Measurements from ENCODE around the gene FNDC11. TPM values are rescaled to one million over a fixed set of nuclear protein-coding genes. Genes with fewer than 3 reads are reported as not detected.

Gene FNDC11
- total and polyA plus RNA-seq, 4 donors: under 0.01 to 0.01 TPM; not detected in 2

- no peaks in the 10 kb centered on the region for H3K27me3 ChIP-seq (ENCODE audit: control insufficient read depth in 4 of 4, insufficient read depth in 4 of 4, low read length in 3 of 4)
- H3K36me3 ChIP-seq (ENCODE audit: control insufficient read depth in 4 of 4, insufficient read depth in 3 of 4, low read depth in 1 of 4, low read length in 3 of 4): peaks cover 7 to 38% (median 16%) of the 10 kb centered on the region in 4 donors
- no peaks in the 10 kb centered on the region for H3K4me1 ChIP-seq (ENCODE audit: control insufficient read depth in 4 of 4, insufficient read depth in 4 of 4, low read length in 3 of 4)
- WGBS: 89% methylated on average over 3 of the region's 3 CpGs
- H3K9me3 ChIP-seq (ENCODE audit: control insufficient read depth in 4 of 4, low read length in 3 of 4): no peaks in the 10 kb centered on the region
- H3K4me3 ChIP-seq (ENCODE audit: low read depth in 1 of 3, low read length in 3 of 3): no peak overlapping the region
- H3K9ac ChIP-seq (ENCODE audit: low read depth in 1 of 2, low read length in 2 of 2): no peak overlapping the region
- no peak for DNase-seq (ENCODE audit: low spot score)
- no peak for TF ChIP-seq HNF4A (conservative IDR thresholded peaks at IDR 0.05)
- TF ChIP-seq ZBTB33 (IDR thresholded peaks at IDR 0.05): no peak
- H3K27ac ChIP-seq (ENCODE audit: low read depth in 1 of 2, low read length in 2 of 2): no peak overlapping the region
Measured at GRCh38 chr20:63602321-63602720, 48.4 kb downstream of the FNDC11 start.

Other genes with a start within 250 kb of the FNDC11 start
- gene CHRNA4, start 192.8 kb upstream of the FNDC11 start, total RNA-seq: 10 to 100 TPM in 1 of 2 donors, not detected in 1; 23.3 TPM
- 1 to 10 TPM; 3.2 to 6.4 TPM for gene CHRNA4, start 192.8 kb upstream of the FNDC11 start, polyA plus RNA-seq
- gene KCNQ2, start 81.5 kb upstream of the FNDC11 start, total RNA-seq: not detected
- not detected for gene KCNQ2, start 81.5 kb upstream of the FNDC11 start, polyA plus RNA-seq
- under 1 TPM in 1 of 2 donors, not detected in 1; 0.05 TPM for gene EEF1A2, start 55.1 kb upstream of the FNDC11 start, total RNA-seq
- under 1 TPM in 1 of 2 donors, not detected in 1; 0.12 TPM for gene EEF1A2, start 55.1 kb upstream of the FNDC11 start, polyA plus RNA-seq
- 10 to 100 TPM; 25.1 to 25.5 TPM for gene PPDPF, start 33.4 kb upstream of the FNDC11 start, total RNA-seq
- gene PPDPF, start 33.4 kb upstream of the FNDC11 start, polyA plus RNA-seq: 100 to 1,000 TPM in 1 of 2 donors, 1 to 10 TPM in 1; 8.3 to 196 TPM
- gene PTK6, start 16.8 kb upstream of the FNDC11 start, total RNA-seq: 1 to 10 TPM in 1 of 2 donors, under 1 TPM in 1; 0.05 to 1.2 TPM
- under 1 TPM; 0.11 to 0.36 TPM for gene PTK6, start 16.8 kb upstream of the FNDC11 start, polyA plus RNA-seq
- gene SRMS, start 6.4 kb upstream of the FNDC11 start, total RNA-seq: not detected
- not detected for gene SRMS, start 6.4 kb upstream of the FNDC11 start, polyA plus RNA-seq
- gene HELZ2, start 20.1 kb downstream of the FNDC11 start, total RNA-seq: 10 to 100 TPM; 21.3 to 26.6 TPM
- gene HELZ2, start 20.1 kb downstream of the FNDC11 start, polyA plus RNA-seq: 1 to 10 TPM; 3.7 to 9.6 TPM
- gene GMEB2, start 72.9 kb downstream of the FNDC11 start, total RNA-seq: 1 to 10 TPM; 6.6 to 8.6 TPM
- 1 to 10 TPM; 1.3 to 4.0 TPM for gene GMEB2, start 72.9 kb downstream of the FNDC11 start, polyA plus RNA-seq
- 1 to 10 TPM in 1 of 2 donors, under 1 TPM in 1; 0.67 to 2.9 TPM for gene STMN3, start 99.3 kb downstream of the FNDC11 start, total RNA-seq
- 1 to 10 TPM in 1 of 2 donors, under 1 TPM in 1; 0.42 to 1.2 TPM for gene STMN3, start 99.3 kb downstream of the FNDC11 start, polyA plus RNA-seq
- gene RTEL1, start 104.2 kb downstream of the FNDC11 start, total RNA-seq: 10 to 100 TPM; 10.4 to 16.9 TPM
- gene RTEL1, start 104.2 kb downstream of the FNDC11 start, polyA plus RNA-seq: 1 to 10 TPM; 3.7 to 4.3 TPM
- gene TNFRSF6B, start 142.5 kb downstream of the FNDC11 start, total RNA-seq: under 1 TPM in 1 of 2 donors, not detected in 1; 0.09 TPM
- under 1 TPM in 1 of 2 donors, not detected in 1; 0.73 TPM for gene TNFRSF6B, start 142.5 kb downstream of the FNDC11 start, polyA plus RNA-seq
- gene ARFRP1, start 153.8 kb downstream of the FNDC11 start, total RNA-seq: 10 to 100 TPM; 14.2 to 21.0 TPM
- gene ARFRP1, start 153.8 kb downstream of the FNDC11 start, polyA plus RNA-seq: 10 to 100 TPM; 20.0 to 26.9 TPM
- 10 to 100 TPM; 10.3 to 14.7 TPM for gene ZGPAT, start 153.9 kb downstream of the FNDC11 start, total RNA-seq
- 10 to 100 TPM; 26.2 to 90.5 TPM for gene ZGPAT, start 153.9 kb downstream of the FNDC11 start, polyA plus RNA-seq
- 10 to 100 TPM; 21.2 to 50.4 TPM for gene LIME1, start 182.5 kb downstream of the FNDC11 start, total RNA-seq
- gene LIME1, start 182.5 kb downstream of the FNDC11 start, polyA plus RNA-seq: 10 to 100 TPM; 52.8 to 69.0 TPM
- 10 to 100 TPM; 22.2 to 27.9 TPM for gene SLC2A4RG, start 185.6 kb downstream of the FNDC11 start, total RNA-seq
- 10 to 100 TPM; 31.0 to 39.7 TPM for gene SLC2A4RG, start 185.6 kb downstream of the FNDC11 start, polyA plus RNA-seq

Measured in liver (tissue), 9 donors.